C4-2B (cell line): ENCODE results near the gene FHIP2A.

ENCODE experiments used
- H3K27ac ChIP-seq: fragments of 450-650 bp; 2 replicates; pipeline ENCODE4 v1.5.1; 2017
- CTCF ChIP-seq: fragments of 450-650 bp; conservative IDR thresholded peaks from 2 replicates; pipeline ENCODE4 v1.5.1; 2017; ENCODE audit warnings: mild to moderate bottlenecking
- ZFX ChIP-seq: fragments of 450-650 bp; IDR thresholded peaks from 2 replicates; pipeline ENCODE4 v1.6.1; 2017

The FHIP2A gene

DNA sequence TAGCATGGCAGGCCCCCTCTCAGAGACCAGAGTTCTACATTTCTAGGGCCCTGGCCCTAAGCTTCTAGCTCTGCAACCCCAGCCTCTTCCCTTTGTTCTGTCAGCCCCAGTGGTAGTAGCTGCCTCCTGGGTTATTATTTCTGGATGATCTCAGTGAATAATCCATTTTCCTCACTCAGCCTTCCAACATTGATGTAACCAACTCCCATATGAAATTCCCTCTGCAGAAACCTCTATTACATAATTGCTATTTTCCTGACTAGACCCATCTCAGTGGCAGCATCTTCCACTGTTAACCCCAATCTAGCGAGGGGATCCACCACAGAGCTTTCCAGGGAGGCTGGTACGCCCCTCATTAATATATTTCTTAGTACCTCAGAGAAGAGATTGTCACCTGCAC lies 49.8 kb downstream of the FHIP2A start:
- H3K27ac ChIP-seq, result no peak overlapping the region
- no peak for TF ChIP-seq ZFX
- no peak for TF ChIP-seq CTCF
